ENCODE results near the gene CLEC18A.
"Not testable (repeated sequence)": the region's sequence is repeated elsewhere in the genome, so short reads cannot be mapped to it uniquely, and the experiment has no call there.

The CLEC18A gene

DNA sequence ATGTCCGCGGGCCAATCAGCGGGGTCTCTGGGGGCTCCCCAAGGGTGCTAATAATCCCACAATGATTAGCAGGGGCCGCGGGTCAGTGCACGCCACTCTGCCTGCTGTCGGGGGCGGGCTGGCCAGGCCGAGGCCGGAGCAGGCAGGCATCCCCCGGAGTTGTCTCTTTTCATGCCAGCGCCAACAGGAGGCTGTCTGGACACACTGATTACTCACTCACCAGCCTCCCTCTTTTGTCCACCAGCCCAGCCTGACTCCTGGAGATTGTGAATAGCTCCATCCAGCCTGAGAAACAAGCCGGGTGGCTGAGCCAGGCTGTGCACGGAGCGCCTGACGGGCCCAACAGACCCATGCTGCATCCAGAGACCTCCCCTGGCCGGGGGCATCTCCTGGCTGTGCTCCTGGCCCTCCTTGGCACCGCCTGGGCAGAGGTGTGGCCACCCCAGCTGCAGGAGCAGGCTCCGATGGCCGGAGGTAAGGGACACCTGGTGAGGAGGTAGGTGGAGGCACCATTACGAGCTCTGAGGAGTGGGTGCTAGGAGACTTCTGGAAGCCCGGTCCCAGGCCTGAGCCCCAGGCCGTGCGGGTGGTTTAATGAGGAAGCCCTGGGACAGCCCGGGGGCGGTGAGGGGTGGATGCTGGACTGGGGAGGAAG lies at the start of gene CLEC18A:
Gene CLEC18A (plus strand): TSS at position 318 of the 655 bp plus-strand sequence. CDS start 33 bp downstream, at position 351.
- DNase-seq (ENCODE audit: low read depth in 2 of 2), result not testable (repeated sequence)

GRCh38 chr16:69903865-69904415 lies 47.2 kb upstream of the CLEC18A start:
- no peak for DNase-seq (ENCODE audit: low read depth in 2 of 2)

- DNase-seq (ENCODE audit: low read depth in 2 of 2), result no peak
These were observed 46.5 kb upstream of the CLEC18A start for GRCh38 chr16:69904495-69905170.

- no peak for DNase-seq (ENCODE audit: low read depth in 2 of 2)
These were observed 46.0 kb upstream of the CLEC18A start for GRCh38 chr16:69905171-69905555.

- no peak for DNase-seq (ENCODE audit: low read depth in 2 of 2)
These were observed 44.2 kb upstream of the CLEC18A start for GRCh38 chr16:69906838-69907401.

- no peak for DNase-seq (ENCODE audit: low read depth in 2 of 2)
These were observed 42.1 kb upstream of the CLEC18A start for GRCh38 chr16:69909043-69909442.

GRCh38 chr16:69909760-69910159 lies 41.4 kb upstream of the CLEC18A start:
- no peak for DNase-seq (ENCODE audit: low read depth in 2 of 2)

DNA sequence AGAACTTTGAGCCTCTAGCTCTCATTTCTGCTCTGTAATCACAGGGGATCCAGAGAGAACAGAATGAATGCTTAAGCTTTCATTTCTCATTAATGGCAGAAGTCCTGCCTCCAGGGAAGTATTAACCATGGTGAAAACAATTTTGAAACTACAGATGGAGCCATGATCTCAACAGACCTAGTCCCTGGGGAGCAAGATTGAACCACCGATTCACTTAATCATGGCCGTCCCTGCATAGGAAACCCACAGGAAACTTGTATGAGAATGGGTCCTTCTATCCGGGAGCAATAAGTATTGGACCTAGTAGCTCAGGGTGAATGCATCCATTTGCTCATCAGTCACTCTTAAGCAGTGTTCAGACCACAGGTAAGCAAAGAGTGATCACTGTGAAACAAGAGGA lies 40.2 kb upstream of the CLEC18A start:
- DNase-seq (ENCODE audit: low read depth in 2 of 2), result no peak

DNA sequence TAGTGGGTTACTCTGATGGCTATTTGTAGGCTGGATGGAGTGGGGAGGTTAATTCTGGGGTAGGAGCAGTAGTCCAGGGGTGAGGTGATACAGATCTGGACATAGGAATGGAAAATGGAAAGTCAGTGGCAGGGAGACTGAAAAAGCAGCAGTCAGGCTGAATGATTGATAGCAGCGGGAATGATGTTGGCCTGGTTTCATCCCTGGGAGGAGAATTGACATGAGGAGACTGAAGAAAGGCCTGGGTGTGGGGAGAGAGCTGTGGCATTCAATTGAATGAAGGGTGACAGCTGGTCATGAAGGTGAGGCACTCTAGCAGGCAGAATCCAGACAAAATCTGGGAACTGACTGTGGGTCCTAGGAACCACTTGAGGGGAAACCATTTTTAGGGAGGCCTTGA lies 34.7 kb upstream of the CLEC18A start:
- no peak for DNase-seq (ENCODE audit: low read depth in 2 of 2)

DNA sequence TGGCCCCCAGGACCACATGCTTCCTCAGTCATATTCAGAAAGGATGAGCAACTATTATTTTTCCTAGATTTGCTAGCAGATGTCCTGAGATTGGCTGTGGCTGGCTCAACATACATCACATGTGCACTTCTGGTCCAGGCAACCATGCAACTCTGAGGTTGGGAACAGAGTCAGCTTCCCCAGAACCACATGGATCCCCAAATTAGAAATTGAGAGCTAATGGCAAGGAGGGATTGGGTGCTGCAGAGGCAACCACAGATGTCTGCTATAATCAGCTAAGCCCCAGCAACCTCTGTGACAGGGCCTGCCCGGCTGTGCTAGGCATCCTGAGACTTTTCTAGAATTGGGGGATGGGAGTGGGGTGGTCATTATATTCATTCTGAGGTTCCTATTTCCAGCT lies 33.8 kb upstream of the CLEC18A start:
- no peak for DNase-seq (ENCODE audit: low read depth in 2 of 2)

DNA sequence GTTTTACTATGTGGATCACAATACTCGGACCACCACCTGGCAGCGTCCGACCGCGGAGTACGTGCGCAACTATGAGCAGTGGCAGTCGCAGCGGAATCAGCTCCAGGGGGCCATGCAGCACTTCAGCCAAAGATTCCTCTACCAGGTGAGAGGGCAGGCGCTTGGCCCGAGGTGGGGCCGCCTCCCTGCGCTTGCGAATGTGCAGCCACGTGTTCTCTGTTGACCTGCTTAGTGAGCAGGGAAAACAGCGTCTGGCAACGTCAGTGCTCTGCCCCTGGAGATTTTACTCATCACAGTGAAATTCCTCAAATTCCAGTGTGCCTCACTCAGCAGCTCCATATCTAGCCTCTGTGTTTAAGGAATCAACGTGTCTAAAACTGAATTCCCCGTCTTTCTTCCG lies 33.4 kb upstream of the CLEC18A start:
- no peak for DNase-seq (ENCODE audit: low read depth in 2 of 2)

DNA sequence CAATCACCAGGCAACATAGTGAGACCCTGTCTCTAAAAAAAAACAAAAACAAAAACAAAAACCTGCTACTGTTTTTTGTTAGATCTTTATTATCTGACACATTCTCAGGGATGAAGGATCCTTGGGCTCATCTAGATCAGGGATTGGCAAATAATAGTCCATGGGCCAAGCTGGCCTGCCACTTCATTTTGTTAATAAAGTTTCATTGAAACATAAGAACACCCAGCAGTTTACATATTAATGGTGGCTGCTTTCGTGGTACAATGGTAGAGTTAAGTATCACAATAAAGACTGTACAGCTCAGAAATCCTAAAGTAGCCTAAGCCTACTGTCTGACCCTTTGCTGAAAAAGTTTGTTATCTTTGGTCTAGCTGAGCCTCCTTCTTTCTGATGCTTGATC lies 32.9 kb upstream of the CLEC18A start:
- DNase-seq (ENCODE audit: low read depth in 2 of 2), result no peak

DNA sequence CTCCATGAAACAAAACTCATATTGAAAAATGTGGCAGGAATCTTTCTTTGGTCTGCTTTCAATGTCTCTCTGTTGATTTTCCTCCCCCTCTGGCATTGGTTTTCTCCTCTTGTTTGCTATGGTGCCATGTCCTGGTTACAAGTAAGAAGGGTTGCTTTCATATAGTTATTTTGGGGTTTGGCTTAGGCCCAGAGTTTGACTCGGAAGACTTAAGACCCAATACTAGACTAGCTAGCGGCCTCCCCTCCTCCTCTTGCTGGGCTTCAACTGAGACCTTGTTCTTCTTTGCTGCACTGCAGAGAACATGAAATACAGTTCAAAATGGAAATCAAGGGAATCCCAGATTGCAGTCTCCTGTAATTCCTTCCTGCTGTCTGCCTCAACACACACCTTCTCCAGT lies 30.0 kb upstream of the CLEC18A start:
- no peak for DNase-seq (ENCODE audit: low read depth in 2 of 2)

- no peak for DNase-seq (ENCODE audit: low read depth in 2 of 2)
These were observed 28.9 kb upstream of the CLEC18A start for GRCh38 chr16:69922200-69922599.

GRCh38 chr16:69924041-69924775 lies 26.9 kb upstream of the CLEC18A start:
- no peak for DNase-seq (ENCODE audit: low read depth in 2 of 2)

- no peak for DNase-seq (ENCODE audit: low read depth in 2 of 2)
These were observed 26.4 kb upstream of the CLEC18A start for GRCh38 chr16:69924777-69925191.

- no peak for DNase-seq (ENCODE audit: low read depth in 2 of 2)
These were observed 25.8 kb upstream of the CLEC18A start for GRCh38 chr16:69925311-69925710.

DNA sequence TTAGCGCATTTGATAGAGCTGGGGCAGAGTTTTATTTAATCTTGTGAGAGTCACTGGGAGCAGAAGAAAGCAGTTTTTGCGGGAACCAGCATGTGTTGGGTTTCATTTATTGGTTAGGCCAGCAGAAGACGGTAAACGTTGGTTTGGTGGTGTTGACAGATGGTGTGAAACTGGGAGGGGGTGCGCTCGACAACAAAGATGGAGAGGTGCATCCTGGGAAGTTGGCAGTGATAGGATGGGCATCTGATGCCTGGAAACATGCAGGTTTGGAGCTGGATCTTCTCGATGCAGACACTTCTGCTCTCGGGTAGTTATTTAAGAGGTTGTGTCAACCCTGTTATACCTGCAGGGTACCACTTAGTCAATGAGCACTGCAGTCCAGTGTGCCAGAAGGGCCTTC lies 24.9 kb upstream of the CLEC18A start:
- DNase-seq (ENCODE audit: low read depth in 2 of 2), result no peak

DNA sequence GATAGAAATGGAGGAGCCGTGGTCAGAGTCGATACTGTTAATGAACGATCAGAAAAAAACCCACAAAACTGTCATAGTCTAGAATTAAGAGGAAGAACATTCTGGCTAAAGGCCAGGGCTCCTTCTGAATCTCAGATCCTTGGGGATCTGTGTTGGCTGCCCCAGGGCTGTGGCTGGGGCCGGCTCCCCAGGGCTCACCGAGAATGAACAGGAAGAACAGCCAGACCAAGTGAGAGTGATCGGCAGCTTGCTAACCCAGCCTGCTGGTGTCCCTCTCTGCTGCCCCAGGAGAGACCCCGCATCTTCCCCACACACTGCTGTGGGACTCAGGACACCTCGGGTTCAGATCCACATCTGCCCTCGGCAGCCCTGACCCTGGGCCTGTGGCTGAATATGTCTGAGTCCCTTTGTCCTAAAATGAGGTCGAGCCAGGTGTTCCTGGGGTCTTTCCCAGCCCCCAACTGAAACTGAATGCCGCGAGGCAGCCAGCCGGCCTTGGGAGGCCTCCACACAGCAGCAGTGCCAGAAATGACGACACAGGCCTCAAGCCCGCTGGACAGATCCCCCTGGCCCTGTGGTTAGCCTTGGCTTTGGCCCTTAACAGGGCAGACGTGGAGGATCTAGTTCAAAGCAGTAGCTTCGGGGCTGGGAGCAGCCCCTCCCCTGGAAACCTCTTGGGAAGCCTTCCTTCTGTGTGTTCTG lies 23.9 kb upstream of the CLEC18A start:
- no peak for DNase-seq (ENCODE audit: low read depth in 2 of 2)

- DNase-seq (ENCODE audit: low read depth in 2 of 2), result no peak
These were observed 22.2 kb upstream of the CLEC18A start for GRCh38 chr16:69928856-69929400.

GRCh38 chr16:69929480-69929879 lies 21.7 kb upstream of the CLEC18A start:
- DNase-seq (ENCODE audit: low read depth in 2 of 2), result no peak

Measured in stimulated activated CD8-positive, alpha-beta memory T cell treated with anti-CD3 and anti-CD28 coated beads, Interleukin-2, amount 100 ng/mL, for 1 hour (primary cell).